Testis (tissue), 2 donors: ENCODE measurements around the gene YAE1.

Source experiments
- POLR2A ChIP-seq: fragments of 450-650 bp; IDR thresholded peaks from one replicate; pipeline ENCODE4 v1.6.1; 2017; ENCODE audit warnings: antibody characterized with exemption, mild to moderate bottlenecking, moderate library complexity
- TF ChIP-seq, protein P1 (sequence below), 3 experiments: fragments of 450-650 bp in 2 of 3; fragments of 200-600 bp in 1 of 3; sonication (generic) in 1 of 3; IDR thresholded peaks; one replicate each; pipeline ENCODE4 v1.5.1; 2016 to 2019; ENCODE audit warnings: antibody characterized with exemption in 3 of 3, mild to moderate bottlenecking in 2 of 3, moderate library complexity in 1 of 3

DNA sequence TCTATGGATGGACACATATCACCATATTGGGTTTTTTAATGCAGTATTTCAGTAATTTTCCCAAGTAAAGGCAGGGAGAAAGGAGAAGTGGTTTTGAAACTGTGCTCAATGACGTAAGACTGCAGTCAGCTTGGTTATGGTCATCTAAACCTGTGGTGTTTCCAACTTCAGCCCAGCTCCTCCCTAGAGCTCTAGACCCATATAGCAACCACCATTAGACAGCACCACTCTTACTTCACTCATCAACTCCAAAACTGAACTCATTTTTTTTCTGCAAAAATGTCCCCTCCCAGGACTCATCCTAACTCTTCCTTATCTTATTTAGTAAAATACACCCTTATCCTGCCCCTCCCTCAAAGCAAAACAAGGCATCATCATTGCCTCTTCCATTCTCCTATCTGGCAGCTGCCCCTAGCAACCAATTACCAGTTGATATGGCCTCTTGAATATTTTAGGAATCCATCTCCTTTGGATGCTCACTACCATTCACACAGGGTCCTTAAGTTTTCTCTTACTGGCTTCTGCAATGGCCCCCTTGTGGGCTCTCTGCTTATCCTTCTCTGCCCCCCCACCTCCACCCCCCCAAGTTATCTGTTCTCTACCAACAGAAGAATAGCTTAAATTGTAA, 55.7 kb downstream of the YAE1 start:
- TF ChIP-seq, protein P1, sequence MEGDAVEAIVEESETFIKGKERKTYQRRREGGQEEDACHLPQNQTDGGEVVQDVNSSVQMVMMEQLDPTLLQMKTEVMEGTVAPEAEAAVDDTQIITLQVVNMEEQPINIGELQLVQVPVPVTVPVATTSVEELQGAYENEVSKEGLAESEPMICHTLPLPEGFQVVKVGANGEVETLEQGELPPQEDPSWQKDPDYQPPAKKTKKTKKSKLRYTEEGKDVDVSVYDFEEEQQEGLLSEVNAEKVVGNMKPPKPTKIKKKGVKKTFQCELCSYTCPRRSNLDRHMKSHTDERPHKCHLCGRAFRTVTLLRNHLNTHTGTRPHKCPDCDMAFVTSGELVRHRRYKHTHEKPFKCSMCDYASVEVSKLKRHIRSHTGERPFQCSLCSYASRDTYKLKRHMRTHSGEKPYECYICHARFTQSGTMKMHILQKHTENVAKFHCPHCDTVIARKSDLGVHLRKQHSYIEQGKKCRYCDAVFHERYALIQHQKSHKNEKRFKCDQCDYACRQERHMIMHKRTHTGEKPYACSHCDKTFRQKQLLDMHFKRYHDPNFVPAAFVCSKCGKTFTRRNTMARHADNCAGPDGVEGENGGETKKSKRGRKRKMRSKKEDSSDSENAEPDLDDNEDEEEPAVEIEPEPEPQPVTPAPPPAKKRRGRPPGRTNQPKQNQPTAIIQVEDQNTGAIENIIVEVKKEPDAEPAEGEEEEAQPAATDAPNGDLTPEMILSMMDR (IDR thresholded peaks at IDR 0.05), result no peak
- no peak for TF ChIP-seq POLR2A
